SKM-1 (cell line): ENCODE data around the gene SULT1A1.
A peak's percentile ranks its signal among the peaks of the same experiment; 100 is the strongest.
"Not testable (repeated sequence)": the region's sequence is repeated elsewhere in the genome, so short reads cannot be mapped to it uniquely, and the experiment has no call there.

Experiments
- DNase-seq: peaks from one replicate; lab custom pipeline; 2025; ENCODE audit not compliant: unreplicated experiment; lab: John Stamatoyannopoulos, UW

SULT1A1 gene

GRCh38 chr16:28609631-28610594 is at the start of gene SULT1A1:
Gene SULT1A1 (minus strand): TSS chr16:28610044. CDS start chr16:28608855, 1,189 bp downstream.
- DNase-seq, result no peak

- not testable (repeated sequence) for DNase-seq
These were observed 30.1 kb upstream of the SULT1A1 start for GRCh38 chr16:28639959-28640358.

GRCh38 chr16:28638359-28638758 is 28.5 kb upstream of the SULT1A1 start:
- DNase-seq, result not testable (repeated sequence)

DNA sequence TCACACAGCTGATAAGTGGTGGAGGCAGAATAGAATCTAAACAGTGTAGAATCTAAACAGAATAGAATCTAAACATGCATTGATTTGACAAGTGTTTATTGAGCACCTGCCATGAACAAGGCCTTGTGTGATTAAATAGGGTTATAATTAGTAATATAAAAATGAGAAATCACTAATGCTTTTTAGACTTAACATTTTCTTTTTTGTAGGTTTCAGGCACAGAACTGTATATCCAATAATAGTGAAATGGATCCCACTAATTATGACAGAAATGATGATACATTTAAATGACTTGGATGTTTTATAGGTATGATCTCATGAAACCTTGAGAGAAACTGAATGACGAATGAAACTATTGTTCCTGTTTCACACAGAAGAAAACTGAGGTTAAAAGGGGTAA is 27.9 kb upstream of the SULT1A1 start, which contains the start of gene NPIPB8:
TSS of gene NPIPB8 (plus strand) at position 301 of the 400 bp plus-strand sequence. CDS start 296 bp downstream, outside the sequence.
- not testable (repeated sequence) for DNase-seq

DNA sequence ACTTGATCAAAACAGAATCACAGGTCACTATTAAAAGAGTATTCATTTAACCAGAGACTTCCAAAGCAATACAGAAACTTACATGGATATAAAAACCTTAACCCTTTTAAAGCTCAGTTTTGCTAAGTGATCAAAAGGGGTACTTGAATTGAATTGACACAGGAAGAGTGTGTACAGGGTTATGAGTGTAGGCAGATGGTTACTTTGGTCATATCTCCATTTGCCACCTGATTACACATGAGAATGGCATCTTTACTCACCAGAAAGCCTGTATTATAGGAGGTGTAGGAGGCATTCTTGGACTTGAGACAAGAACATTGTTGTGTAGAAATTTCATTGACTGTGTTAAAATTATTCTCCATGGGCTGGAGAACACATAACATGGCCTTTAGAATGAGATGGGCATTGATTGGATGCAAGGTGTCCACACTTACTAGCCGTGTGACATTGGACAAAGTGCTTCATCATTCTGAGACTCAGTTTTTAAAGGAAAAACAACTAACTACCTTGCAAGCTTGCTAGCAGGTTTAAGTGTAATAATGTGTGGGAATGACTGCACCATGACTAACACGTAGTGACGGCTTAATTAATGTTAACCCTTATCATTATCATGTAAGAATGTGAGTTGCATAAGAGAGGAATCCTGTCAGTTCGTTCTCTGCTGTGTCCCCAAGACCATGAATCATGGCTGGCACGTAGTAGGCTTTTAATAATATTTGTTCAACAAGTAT is 26.4 kb upstream of the SULT1A1 start:
- DNase-seq, result not testable (repeated sequence)

GRCh38 chr16:28630905-28631304 is 21.1 kb upstream of the SULT1A1 start:
- DNase-seq, result not testable (repeated sequence)

- DNase-seq, result no peak
These were observed 13.4 kb upstream of the SULT1A1 start for GRCh38 chr16:28623172-28623711.

GRCh38 chr16:28622532-28623171 is 12.8 kb upstream of the SULT1A1 start:
- not testable (repeated sequence) for DNase-seq

- DNase-seq, result no peak
These were observed 11.8 kb upstream of the SULT1A1 start for GRCh38 chr16:28621481-28622155.

DNA sequence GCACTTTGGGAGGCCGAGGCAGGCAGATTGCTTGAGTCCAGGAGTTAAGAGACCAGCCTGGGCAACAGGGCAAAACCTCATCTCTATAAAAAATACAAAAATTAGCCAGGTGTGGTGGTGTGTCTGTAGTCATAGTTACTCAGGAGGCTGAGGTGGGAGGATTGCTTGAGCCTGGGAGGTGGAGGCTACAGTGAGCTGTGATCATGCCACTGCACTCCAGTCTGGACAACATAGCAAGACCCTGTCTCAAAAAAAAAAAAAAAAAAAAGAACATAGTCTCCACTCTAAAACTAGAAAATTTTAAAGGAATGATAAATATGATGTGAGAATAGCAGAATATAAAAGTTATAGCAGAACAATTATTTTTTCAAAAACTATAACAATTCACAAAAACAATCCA is 10.5 kb upstream of the SULT1A1 start:
- DNase-seq, result not testable (repeated sequence)

DNA sequence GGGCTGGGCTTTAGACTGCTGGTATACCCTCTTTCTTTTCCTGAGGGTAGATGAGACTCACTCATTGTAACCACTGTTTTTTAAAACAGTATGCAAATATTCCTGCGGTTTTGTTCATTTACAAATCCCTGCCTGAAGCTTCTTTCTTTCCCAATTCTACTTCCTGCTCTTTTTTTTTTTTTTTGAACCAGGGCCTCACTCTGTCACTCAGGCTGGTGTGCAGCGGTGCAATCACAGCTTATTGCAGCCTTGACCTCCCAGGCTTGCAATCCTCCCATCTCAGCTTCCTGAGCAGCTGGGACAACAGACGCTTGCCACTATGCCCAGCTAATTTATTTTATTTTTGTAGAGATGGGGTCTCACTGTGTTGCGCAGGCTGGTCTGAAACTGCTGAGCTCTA is 8.0 kb upstream of the SULT1A1 start:
- DNase-seq, result no peak

DNA sequence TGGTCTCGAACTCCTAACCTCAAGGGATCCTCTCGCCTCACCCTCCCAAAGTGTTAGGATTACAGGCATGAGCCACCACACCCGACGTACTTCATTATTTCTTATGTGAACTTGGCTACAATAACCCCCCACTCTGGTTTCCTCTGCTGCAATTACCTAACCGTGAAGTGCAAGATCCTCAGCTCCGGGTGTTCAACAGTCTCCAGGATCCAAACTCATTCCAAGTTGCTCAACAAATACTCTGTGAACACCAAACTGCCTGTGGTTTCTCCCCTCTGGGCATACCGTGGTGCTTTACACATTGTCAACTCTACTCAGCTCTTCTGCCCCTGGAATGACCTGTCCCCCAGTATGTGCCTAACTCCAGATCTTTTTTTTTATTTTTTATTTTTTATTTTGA is 6.8 kb upstream of the SULT1A1 start:
- peak; percentile 36 for DNase-seq

GRCh38 chr16:28616224-28616577 is 6.4 kb upstream of the SULT1A1 start:
- not testable (repeated sequence) for DNase-seq

GRCh38 chr16:28615486-28616223 is 5.8 kb upstream of the SULT1A1 start:
- not testable (repeated sequence) for DNase-seq

DNA sequence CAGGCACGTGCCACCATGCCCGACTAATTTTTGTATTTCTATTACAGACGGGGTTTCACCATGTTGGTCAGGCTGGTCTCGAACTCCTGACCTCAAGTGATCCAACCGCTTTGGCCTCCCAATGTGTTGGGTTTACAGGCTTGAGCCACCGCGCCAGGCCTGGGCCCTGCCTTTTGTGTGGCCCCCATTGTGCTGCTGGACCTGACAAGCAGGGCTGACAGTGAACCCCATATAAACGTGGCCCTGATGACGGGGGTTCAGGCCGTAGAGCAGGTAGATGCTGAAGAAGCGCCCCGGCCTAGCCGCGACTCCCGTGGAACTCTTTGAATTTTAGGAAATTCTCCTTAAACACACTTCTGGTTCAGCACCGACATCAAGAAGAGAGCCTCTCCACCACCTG is 4.7 kb upstream of the SULT1A1 start:
- DNase-seq, result not testable (repeated sequence)

GRCh38 chr16:28613912-28614311 is 4.1 kb upstream of the SULT1A1 start:
- not testable (repeated sequence) for DNase-seq

- DNase-seq, result not testable (repeated sequence)
These were observed 2.8 kb upstream of the SULT1A1 start for GRCh38 chr16:28612359-28613280.

GRCh38 chr16:28610595-28611191 is 849 bp upstream of the SULT1A1 start:
- no peak for DNase-seq
